Measurements from ENCODE around the gene CCDC192.

GRCh38 chr5:127770272-127770671, 67.1 kb downstream of the CCDC192 start:
- TF ChIP-seq CTCF (conservative IDR thresholded peaks at IDR 0.05; ENCODE audit: low read length) (no peak), EZH2phosphoT487 (IDR thresholded peaks at IDR 0.05; ENCODE audit: borderline replicate concordance) (no peak)

All from Loucy (cell line).